Naive thymus-derived CD8-positive, alpha-beta T cell (primary cell): Measurements from ENCODE around the gene ERMP1. TPM values are rescaled to one million over a fixed set of nuclear protein-coding genes. Genes with fewer than 3 reads are reported as not detected.
"Not testable (repeated sequence)": the region's sequence is repeated elsewhere in the genome, so short reads cannot be mapped to it uniquely, and the experiment has no call there.

Experiments
- ATAC-seq, 2 donors: fragments of 150-1000 bp; cut with Tn5 transposase in 1 of 2; sonication (Bioruptor Pico), chemical (Tn5 transposase) in 1 of 2; 1 replicate in 1 of 2; 2 replicates in 1 of 2; pipeline ENCODE4 v1.10.0; 2021; ENCODE audit warnings: mild to moderate bottlenecking in 2 of 2, moderate library complexity in 2 of 2
- POLR2A ChIA-PET: fragments of 350-600 bp; sonication (Branson Sonifier 250); formaldehyde crosslinking; loops from one replicate; lab custom pipeline; 2021; ENCODE audit warnings: antibody characterized with exemption; lab: Charles Lee
- DNase-seq, 10 donors: peaks; one replicate each; pipeline versions ENCODE4 v3.0.0 to v3.0.0-alpha.2; 2020 to 2022
- H3K27ac Mint-ChIP-seq, 10 donors: one replicate each; pipeline ENCODE4 v1.8.0; 2020 to 2022; ENCODE audit warnings: mild to moderate bottlenecking in 10 of 10, mixed read lengths in 10 of 10, moderate library complexity in 4 of 10, inconsistent platforms in 1 of 10
- H3K27me3 Mint-ChIP-seq, 5 donors: one replicate each; pipeline ENCODE4 v1.8.0; 2021 to 2022; ENCODE audit warnings: mixed read lengths in 5 of 5
- H3K36me3 Mint-ChIP-seq, 3 donors: one replicate each; pipeline ENCODE4 v1.8.0; 2020 to 2022; ENCODE audit warnings: mixed read lengths in 3 of 3, mild to moderate bottlenecking in 2 of 3, inconsistent platforms in 1 of 3
- H3K4me1 Mint-ChIP-seq, 4 donors: one replicate each; pipeline ENCODE4 v1.8.0; 2021 to 2022; ENCODE audit warnings: mixed read lengths in 4 of 4
- H3K4me3 Mint-ChIP-seq, 10 donors: one replicate each; pipeline ENCODE4 v1.8.0; 2020 to 2022; ENCODE audit warnings: mild to moderate bottlenecking in 10 of 10, mixed read lengths in 10 of 10, moderate library complexity in 6 of 10, inconsistent platforms in 1 of 10
- H3K9me3 Mint-ChIP-seq, 9 donors: one replicate each; pipeline ENCODE4 v1.8.0; 2020 to 2022; ENCODE audit warnings: mixed read lengths in 9 of 9, mild to moderate bottlenecking in 3 of 9, inconsistent platforms in 1 of 9, moderate library complexity in 1 of 9
- polyA plus RNA-seq, 3 donors: library from polyadenylated mRNA; unstranded; fragments of 300-500 nt; fragmentation: Illumina TruSeq; gene quantifications; one replicate each; pipeline ENCODE4 v1.2.3, GENCODE V29; 2021
- total RNA-seq, 8 experiments: library from RNA in 2 of 8; stranded (reverse) in 2 of 8; gene quantifications; one replicate each; pipeline ENCODE4 v1.2.3 and lab custom pipeline; 2021 to 2026

Gene ERMP1
- total and polyA plus RNA-seq, 5 experiments from 2014 or later: 7.0 to 16.8 (median 11.8) TPM

- Mint-ChIP-seq H3K9me3 (peaks cover 0 to 17% (median 9%) of the 10 kb centered on the region in 9 donors), H3K4me3 (no peak overlapping the region), H3K36me3 (peaks cover 23 to 96% (median 72%) of the 10 kb centered on the region in 3 donors), H3K27me3 (no peaks in the 10 kb centered on the region), H3K4me1 (peaks cover 18 to 29% (median 28%) of the 10 kb centered on the region in 4 donors), H3K27ac (peak overlapping the region in 4 of 10 donors; percentile 18 to 52 (median 32))
- ATAC-seq (no peak), DNase-seq (no peak)
- POLR2A ChIA-PET: no interaction called here
Observed at GRCh38 chr9:5787220-5787619, 45.7 kb downstream of the ERMP1 start.

- POLR2A ChIA-PET: no interaction called here
- peaks cover 16 to 26% (median 23%) of the 10 kb centered on the region in 4 donors for H3K4me1 Mint-ChIP-seq
- H3K27ac Mint-ChIP-seq: peak overlapping the region in 7 of 10 donors; percentile 7 to 53 (median 39)
- DNase-seq (no peak), ATAC-seq (no peak)
- peaks cover 30 to 96% (median 72%) of the 10 kb centered on the region in 3 donors for H3K36me3 Mint-ChIP-seq
- H3K4me3 Mint-ChIP-seq: peak overlapping the region in 1 of 10 donors; percentile 10
- H3K27me3 Mint-ChIP-seq: no peaks in the 10 kb centered on the region
- H3K9me3 Mint-ChIP-seq: peaks cover 0 to 23% (median 13%) of the 10 kb centered on the region in 9 donors
Observed at GRCh38 chr9:5786370-5787127, 46.4 kb downstream of the ERMP1 start.

GRCh38 chr9:5784526-5785315 is 48.2 kb downstream of the ERMP1 start:
- Mint-ChIP-seq H3K27ac (peak overlapping the region in 7 of 10 donors; percentile 14 to 53 (median 38)), H3K4me3 (no peak overlapping the region), H3K36me3 (peaks cover 34 to 96% (median 81%) of the 10 kb centered on the region in 3 donors), H3K27me3 (no peaks in the 10 kb centered on the region), H3K9me3 (peaks cover 0 to 40% (median 21%) of the 10 kb centered on the region in 9 donors), H3K4me1 (peaks cover 10 to 14% (median 13%) of the 10 kb centered on the region in 4 donors)
- DNase-seq (no peak), ATAC-seq (no peak)
- POLR2A ChIA-PET: no interaction called here

- peak overlapping the region in 6 of 10 donors; percentile 14 to 53 (median 43) for H3K27ac Mint-ChIP-seq
- no peak for DNase-seq
- no peak overlapping the region for H3K4me3 Mint-ChIP-seq
- peaks cover 10 to 12% (median 11%) of the 10 kb centered on the region in 4 donors for H3K4me1 Mint-ChIP-seq
- H3K36me3 Mint-ChIP-seq: peaks cover 35 to 93% (median 84%) of the 10 kb centered on the region in 3 donors
- POLR2A ChIA-PET: no interaction called here
- H3K9me3 Mint-ChIP-seq: peaks cover 0 to 43% (median 22%) of the 10 kb centered on the region in 9 donors
- no peaks in the 10 kb centered on the region for H3K27me3 Mint-ChIP-seq
- no peak for ATAC-seq
Observed at GRCh38 chr9:5783982-5784381, 48.9 kb downstream of the ERMP1 start.

- not testable (repeated sequence) for H3K4me3 Mint-ChIP-seq
- peaks cover 0 to 49% (median 26%) of the 10 kb centered on the region in 9 donors for H3K9me3 Mint-ChIP-seq
Observed at GRCh38 chr9:5783420-5783819, 49.5 kb downstream of the ERMP1 start.

GRCh38 chr9:5779705-5780218 is 53.2 kb downstream of the ERMP1 start:
- peaks cover 51 to 82% (median 75%) of the 10 kb centered on the region in 3 donors for H3K36me3 Mint-ChIP-seq
- H3K4me3 Mint-ChIP-seq, H3K27me3 Mint-ChIP-seq, POLR2A ChIA-PET, DNase-seq, H3K4me1 Mint-ChIP-seq, ATAC-seq: not testable (repeated sequence)
- H3K9me3 Mint-ChIP-seq: peaks cover 0 to 56% (median 30%) of the 10 kb centered on the region in 9 donors
- peak overlapping the region in 1 of 10 donors; percentile 1 for H3K27ac Mint-ChIP-seq

More at GRCh38 chr9:5783420-5783819, 49.5 kb downstream of the ERMP1 start:
- ATAC-seq, H3K27me3 Mint-ChIP-seq, DNase-seq, POLR2A ChIA-PET: not testable (repeated sequence)
- Mint-ChIP-seq H3K4me1 (peaks cover 4 to 11% (median 8%) of the 10 kb centered on the region in 4 donors), H3K36me3 (peaks cover 40 to 94% (median 85%) of the 10 kb centered on the region in 3 donors), H3K27ac (peak overlapping the region in 3 of 10 donors; percentile 37 to 87 (median 56))

GRCh38 chr9:5778805-5779204 is 54.1 kb downstream of the ERMP1 start:
- Mint-ChIP-seq H3K4me1 (peaks cover 0 to 7% (median 3%) of the 10 kb centered on the region in 4 donors), H3K27ac (no peak overlapping the region), H3K9me3 (peaks cover 0 to 51% (median 30%) of the 10 kb centered on the region in 9 donors), H3K27me3 (no peaks in the 10 kb centered on the region), H3K4me3 (no peak overlapping the region), H3K36me3 (peaks cover 47 to 83% (median 77%) of the 10 kb centered on the region in 3 donors)
- ATAC-seq (no peak), DNase-seq (no peak)
- POLR2A ChIA-PET: no interaction called here

- POLR2A ChIA-PET: no interaction called here
- H3K27ac Mint-ChIP-seq: peak overlapping the region in 9 of 10 donors; percentile 4 to 90 (median 54)
- peaks cover 0 to 8% (median 4%) of the 10 kb centered on the region in 9 donors for H3K9me3 Mint-ChIP-seq
- H3K27me3 Mint-ChIP-seq: no peaks in the 10 kb centered on the region
- no peak for ATAC-seq
- peak in 1 of 10 donors; percentile 4 for DNase-seq
- H3K4me3 Mint-ChIP-seq: no peak overlapping the region
- peaks cover 22 to 78% (median 52%) of the 10 kb centered on the region in 3 donors for H3K36me3 Mint-ChIP-seq
- peaks cover 0 to 7% (median 4%) of the 10 kb centered on the region in 4 donors for H3K4me1 Mint-ChIP-seq
Observed at GRCh38 chr9:5773324-5773999, 59.5 kb downstream of the ERMP1 start.

- H3K4me3 Mint-ChIP-seq: peak overlapping the region in 2 of 10 donors; percentile 2 to 3
- ATAC-seq: no peak
- H3K4me1 Mint-ChIP-seq: peaks cover 6 to 20% (median 7%) of the 10 kb centered on the region in 4 donors
- POLR2A ChIA-PET: interaction anchor here (0.6 kb wide), 1 partner anchor 19 kb away, joined by 6 read pairs; no protein-coding TSS in a partner anchor
- no peak for DNase-seq
- no peaks in the 10 kb centered on the region for H3K27me3 Mint-ChIP-seq
- peaks cover 10 to 89% (median 56%) of the 10 kb centered on the region in 3 donors for H3K36me3 Mint-ChIP-seq
- no peaks in the 10 kb centered on the region for H3K9me3 Mint-ChIP-seq
- peak overlapping the region in 7 of 10 donors; percentile 10 to 54 (median 41) for H3K27ac Mint-ChIP-seq
Observed at GRCh38 chr9:5767968-5768932, 64.7 kb downstream of the ERMP1 start.

- ATAC-seq (no peak), DNase-seq (no peak)
- peaks cover 6 to 19% (median 12%) of the 10 kb centered on the region in 4 donors for H3K4me1 Mint-ChIP-seq
- no peak overlapping the region for H3K4me3 Mint-ChIP-seq
- H3K36me3 Mint-ChIP-seq: peaks cover 10 to 89% (median 56%) of the 10 kb centered on the region in 3 donors
- no peaks in the 10 kb centered on the region for H3K27me3 Mint-ChIP-seq
- peak overlapping the region in 4 of 10 donors; percentile 11 to 82 (median 21) for H3K27ac Mint-ChIP-seq
- no peaks in the 10 kb centered on the region for H3K9me3 Mint-ChIP-seq
- POLR2A ChIA-PET: interaction anchor here (0.5 kb wide), 1 partner anchor 88 kb away, joined by 3 read pairs; no protein-coding TSS in a partner anchor
Observed at GRCh38 chr9:5764130-5764868, 68.6 kb downstream of the ERMP1 start.
